K562 (cell line): ENCODE measurements around the gene SLC25A42. TPM values are rescaled to one million over a fixed set of nuclear protein-coding genes. Genes with fewer than 3 reads are reported as not detected.

Experiments
- ATAC-seq: fragments of 200-7000 bp; cut with Tn5 transposase; 3 replicates; pipeline ENCODE4 v1.9.1; 2020; ENCODE audit warnings: moderate library complexity
- BruUV-seq: library from RNA; stranded (reverse); fragments of 400-500 nt; replicated peaks from 2 replicates; lab custom pipeline; 2021; lab: Mats Ljungman, UMichigan
- CTCF ChIA-PET: fragments of 300-600 bp; formaldehyde crosslinking; extraction: SDS; loops from one replicate; lab custom pipeline; 2021; ENCODE audit warnings: low intra/inter-chr PET ratio; lab: Yijun Ruan, JAX
- POLR2A ChIA-PET: fragments of 300-600, 350-650 bp; sonication (Branson Sonifier 250); formaldehyde crosslinking; extraction: SDS; loops from one replicate; lab custom pipeline; 2021; ENCODE audit warnings: antibody characterized with exemption, inconsistent platforms; lab: Yijun Ruan, JAX
- DNase-seq, 4 experiments: peaks; one replicate each; pipeline versions ENCODE4 v3.0.0 to v3.0.0-alpha.2; 2011 to 2018; ENCODE audit warnings: low spot score in 3 of 4, mixed read lengths in 3 of 4; ENCODE audit errors: extremely low read depth in 1 of 4
- FAIRE-seq: peaks from 2 replicates; lab custom pipeline; 2011; peaks lifted over from hg19 to GRCh38; lab: Jason Lieb, UNC
- H2AFZ ChIP-seq: 2 replicates; pipeline ENCODE4 v1.6.0; 2011; ENCODE audit warnings: low read depth, low read length, control low read depth, inconsistent platforms
- H3K27ac ChIP-seq: fragments of 200-600 bp; 3 replicates; pipeline ENCODE4 v1.8.0; 2011; ENCODE audit warnings: low read depth, mild to moderate bottlenecking, control low read depth, inconsistent platforms, low read length, moderate library complexity, mixed read lengths; ENCODE audit errors: extremely low read depth
- H3K27me3 ChIP-seq, 2 experiments: fragments of 300-600 bp in 1 of 2; 2 replicates in 1 of 2; 3 replicates in 1 of 2; pipeline versions ENCODE4 v1.6.0 to v1.8.0; 2011; ENCODE audit warnings: inconsistent platforms in 2 of 2, low read length in 2 of 2, mild to moderate bottlenecking in 1 of 2, mixed read lengths in 1 of 2, moderate library complexity in 1 of 2; ENCODE audit not compliant: control insufficient read depth in 2 of 2, insufficient read depth in 2 of 2
- H3K36me3 ChIP-seq: fragments of 300-600 bp; 3 replicates; pipeline ENCODE4 v1.8.0; 2011; ENCODE audit warnings: mild to moderate bottlenecking, low read length, inconsistent platforms; ENCODE audit not compliant: control insufficient read depth, insufficient read depth
- H3K4me1 ChIP-seq, 2 experiments: fragments of 200-600 bp in 1 of 2; replicated peaks in 1 of 2; 2 replicates in 1 of 2; 3 replicates in 1 of 2; pipeline versions ENCODE4 v1.5.1 to v1.8.0; 2011; ENCODE audit warnings: inconsistent platforms in 2 of 2, low read length in 2 of 2, mild to moderate bottlenecking in 1 of 2, mixed read lengths in 1 of 2, moderate library complexity in 1 of 2; ENCODE audit not compliant: control insufficient read depth in 2 of 2, insufficient read depth in 2 of 2
- H3K4me2 ChIP-seq: 2 replicates; pipeline ENCODE4 v1.6.1; 2011; ENCODE audit warnings: low read length, control low read depth, inconsistent platforms, mixed read lengths; ENCODE audit not compliant: insufficient read depth
- H3K4me3 ChIP-seq: fragments of 200-600 bp; sonication (generic), shearing (Covaris generic); 2 replicates; pipeline ENCODE4 v1.5.1; 2016; ENCODE audit warnings: control low read depth, inconsistent platforms
- H3K79me2 ChIP-seq: fragments of 200-600 bp; 3 replicates; pipeline ENCODE4 v1.8.0; 2011; ENCODE audit warnings: low read length, inconsistent platforms; ENCODE audit not compliant: control insufficient read depth, insufficient read depth
- H3K9ac ChIP-seq, 2 experiments: 2 replicates each; pipeline versions ENCODE4 v1.6.0 to v1.6.1; 2011; ENCODE audit warnings: low read depth in 2 of 2, low read length in 2 of 2, control low read depth in 1 of 2, inconsistent platforms in 1 of 2, mild to moderate bottlenecking in 1 of 2, mixed read lengths in 1 of 2; ENCODE audit not compliant: insufficient read depth in 1 of 2
- H3K9me1 ChIP-seq: one replicate; pipeline ENCODE4 v1.6.0; 2011; ENCODE audit warnings: inconsistent platforms, mild to moderate bottlenecking, low read length, moderate library complexity; ENCODE audit not compliant: control insufficient read depth, insufficient read depth
- H3K9me3 ChIP-seq: replicated peaks from 2 replicates; pipeline ENCODE4 v1.5.1; 2011; ENCODE audit warnings: low read depth, low read length, inconsistent platforms; ENCODE audit not compliant: control insufficient read depth, insufficient read depth
- H4K20me1 ChIP-seq: replicated peaks from 2 replicates; pipeline ENCODE4 v1.6.1; 2011; ENCODE audit warnings: low read length, inconsistent platforms, mixed read lengths; ENCODE audit not compliant: control insufficient read depth, insufficient read depth
- ARID2 ChIP-seq: fragments of 450-650 bp; IDR thresholded peaks from 2 replicates; pipeline ENCODE4 v1.6.1; 2017; ENCODE audit warnings: antibody characterized with exemption, mild to moderate bottlenecking
- CCNT2 ChIP-seq: IDR thresholded peaks from 2 replicates; pipeline ENCODE4 v1.6.1; 2011; ENCODE audit warnings: borderline replicate concordance, low read depth, mild to moderate bottlenecking, moderate library complexity, mixed read lengths, low read length; ENCODE audit not compliant: insufficient read length; ENCODE audit errors: extremely low read depth
- ILK ChIP-seq: fragments of 450-650 bp; IDR thresholded peaks from 2 replicates; pipeline ENCODE4 v1.6.1; 2016; ENCODE audit warnings: missing genetic modification characterization, low read depth, mild to moderate bottlenecking, missing compliant biosample characterization, moderate library complexity, borderline replicate concordance
- JUND ChIP-seq, 2 experiments: IDR thresholded peaks; 2 replicates in 1 of 2; 3 replicates in 1 of 2; pipeline ENCODE4 v1.6.1; 2011; ENCODE audit warnings: borderline replicate concordance in 2 of 2, low read depth in 2 of 2, low read length in 2 of 2, improper control_type of control experiment in 1 of 2, missing biosample characterization in 1 of 2, missing genetic modification characterization in 1 of 2, missing genetic modification reagents in 1 of 2
- MCM7 ChIP-seq, 2 experiments: fragments of 450-650 bp; IDR thresholded peaks; 2 replicates each; pipeline ENCODE4 v1.6.1; 2016 to 2018
- NR2C2 ChIP-seq, 2 experiments: fragments of 200-800 bp in 1 of 2; sonication (Bioruptor generic) in 1 of 2; sonication (generic) in 1 of 2; formaldehyde crosslinking in 1 of 2; IDR thresholded peaks; 2 replicates each; pipeline versions ENCODE4 v1.6.1 to v1.8.0; 2016 to 2022; ENCODE audit warnings: mild to moderate bottlenecking in 1 of 2, missing compliant biosample characterization in 1 of 2, missing genetic modification characterization in 1 of 2, missing genetic modification reagents in 1 of 2
- POLR2A ChIP-seq: fragments of 450-650 bp; conservative IDR thresholded peaks from 2 replicates; pipeline ENCODE4 v1.6.1; 2016
- POLR3A ChIP-seq: IDR thresholded peaks from 2 replicates; pipeline ENCODE4 v1.6.1; 2011; ENCODE audit warnings: borderline replicate concordance, mild to moderate bottlenecking, moderate library complexity; ENCODE audit not compliant: insufficient read length, insufficient read depth; ENCODE audit errors: extremely low read depth
- ZNF398 ChIP-seq: fragments of 250-450 bp; sonication (Bioruptor Pico); IDR thresholded peaks from 2 replicates; pipeline ENCODE4 v1.8.0; 2021; ENCODE audit warnings: moderate library complexity, mild to moderate bottlenecking, inconsistent platforms
- ZNF830 ChIP-seq: fragments of 250-450 bp; sonication (Bioruptor Pico); IDR thresholded peaks from 2 replicates; pipeline ENCODE4 v1.5.0; 2021; ENCODE audit warnings: mild to moderate bottlenecking
- WGBS: fragments of 100-300 bp; shearing (Covaris generic); methylation state at CpG from one replicate; pipeline ENCODE4 v1.1.6; 2016; ENCODE audit warnings: low coverage, mixed read lengths; ENCODE audit not compliant: insufficient coverage; ENCODE audit errors: missing lambda C conversion rate; 5-methylcytosine and 5-hydroxymethylcytosine counted together
- in situ Hi-C: fragments of 300-500 bp; cut with MboI; formaldehyde crosslinking; loops from 4 replicates; pipeline ENCODE4 v1.15.0; 2018; ENCODE audit warnings: inconsistent platforms, mixed read lengths
- intact Hi-C: fragments of 100-400 bp; cut with micrococcal nuclease; formaldehyde crosslinking; loops from 2 replicates; pipeline ENCODE4 v1.14.2; 2022
- polyA plus RNA-seq, 8 experiments: library from polyadenylated mRNA; depleted of rRNA in 4 of 8; stranded (reverse) in 5 of 8; unstranded in 3 of 8; fragments of >200 nt; fragmentation: Nextera tagmentation in 2 of 8; fragmentation: Illumina TruSeq in 1 of 8; extraction: Ambion mirVana in 2 of 8; extraction: Trizol in 1 of 8; gene quantifications; 2 replicates each; pipeline versions ENCODE4 v1.2.1 to v1.2.3, GENCODE V29; 2011 to 2014; ENCODE audit warnings: inconsistent platforms in 1 of 8, missing spikeins in 1 of 8
- total RNA-seq, 7 experiments: library from RNA; depleted of rRNA in 6 of 7; stranded (reverse); fragments of >200 nt in 6 of 7; fragmentation: Illumina TruSeq in 2 of 7; extraction: Trizol in 2 of 7; gene quantifications; 2 replicates each; pipeline versions ENCODE4 v1.2.1 to v1.2.3, GENCODE V29; 2011 to 2021; ENCODE audit warnings: low replicate concordance in 1 of 7

Gene SLC25A42
- total and polyA plus RNA-seq, 9 of the 15 experiments (the other 6 are each of a cell fraction or from before 2014, with no cell fraction given): 0.59 to 32.2 (median 14.1) TPM

DNA sequence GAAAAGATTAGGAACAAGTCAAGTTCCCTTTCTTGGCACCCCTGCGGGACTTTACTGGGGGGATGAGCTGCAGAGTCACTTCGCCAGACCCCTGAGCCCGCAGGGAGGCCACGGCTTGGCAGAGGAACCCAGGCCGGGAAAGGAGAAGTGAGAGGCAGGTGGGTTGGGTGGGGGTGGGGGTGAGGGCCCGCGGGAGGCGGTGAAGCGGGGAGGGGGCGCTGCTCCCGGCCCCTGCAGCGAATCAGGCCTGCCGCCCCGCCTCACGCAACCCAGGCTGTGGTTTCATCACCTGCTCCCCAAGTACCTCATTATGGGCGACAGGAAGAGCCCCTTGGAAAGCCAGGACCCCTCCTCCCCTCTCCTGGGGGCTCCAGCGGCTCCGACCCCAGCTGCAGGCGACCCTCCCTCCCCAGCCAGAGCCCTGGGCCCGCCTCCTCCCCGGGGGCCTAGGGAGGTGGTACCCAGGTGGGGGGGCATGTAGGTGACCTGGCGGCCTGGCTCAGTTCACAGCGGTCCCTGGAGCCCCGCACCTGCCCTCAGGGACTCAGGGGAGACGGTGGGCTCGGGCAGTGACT is 96.8 kb downstream of the SLC25A42 start:
- 70% methylated on average over 17 of the region's 26 CpGs for WGBS
- H3K27ac ChIP-seq: no peak overlapping the region
- no peaks in the 10 kb centered on the region for H3K9me1 ChIP-seq
- DNase-seq: no peak
- no peak for FAIRE-seq
- H3K4me3 ChIP-seq: no peak overlapping the region
- H3K36me3 ChIP-seq: no peaks in the 10 kb centered on the region
- intact Hi-C loops (no loop called here), in situ Hi-C loops (no loop called here)
- H3K79me2 ChIP-seq: no peaks in the 10 kb centered on the region
- H4K20me1 ChIP-seq: no peaks in the 10 kb centered on the region
- TF ChIP-seq ZNF398 (CRISPR knock-in tag) (no peak), CCNT2 (no peak)
- TF ChIP-seq, all 486 proteins: peak for 0
- Histone ChIP-seq H3K27me3 (no peaks in the 10 kb centered on the region), H3K4me1 (peaks cover 0 to 5% of the 10 kb centered on the region in 2 experiments; a peak in 1 of 5 replicates), H3K9me3 (no peaks in the 10 kb centered on the region), H3K4me2 (no peak overlapping the region), H2AFZ (no peak overlapping the region), H3K9ac (no peak overlapping the region)
- ATAC-seq: no peak
- ChIA-PET CTCF (no interaction called here), POLR2A (interaction anchor here (0.6 to 1.4 kb wide), 2 partner anchors 8 to 9 kb away, joined by 3 to 5 read pairs; partner anchors contain the start of gene MEF2B)
- no TSS peak for BruUV-seq

DNA sequence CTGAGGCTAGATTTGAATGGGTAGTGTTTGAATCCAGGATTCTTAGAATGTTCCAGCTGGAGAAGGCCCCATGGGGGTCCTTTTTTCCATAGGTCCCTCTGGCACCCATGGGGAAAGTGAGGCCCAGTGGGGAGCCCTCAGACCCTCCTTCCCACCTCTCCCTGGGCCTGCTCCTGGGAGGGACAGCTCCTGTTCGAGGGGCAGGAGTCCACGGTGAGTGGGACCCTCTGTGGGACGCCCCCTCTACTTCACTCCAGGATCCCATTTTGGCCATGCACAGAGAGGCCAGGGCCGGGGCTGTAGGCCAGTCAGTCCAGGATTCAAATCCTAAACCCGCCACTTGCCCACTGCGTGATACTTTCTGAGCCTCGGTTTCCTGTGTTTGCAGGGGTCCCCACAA is 98.7 kb downstream of the SLC25A42 start:
- Histone ChIP-seq H3K4me2 (no peak overlapping the region), H3K9ac (no peak overlapping the region), H3K4me3 (no peak overlapping the region), H3K79me2 (no peaks in the 10 kb centered on the region), H3K9me3 (no peaks in the 10 kb centered on the region), H3K9me1 (no peaks in the 10 kb centered on the region), H3K36me3 (no peaks in the 10 kb centered on the region), H3K27me3 (no peaks in the 10 kb centered on the region), H4K20me1 (no peaks in the 10 kb centered on the region), H3K4me1 (peaks cover 0 to 5% of the 10 kb centered on the region in 2 experiments; a peak in 1 of 5 replicates), H2AFZ (no peak overlapping the region), H3K27ac (no peak overlapping the region)
- CTCF ChIA-PET: no interaction called here
- 47% methylated on average over 7 of the region's 7 CpGs for WGBS
- no peak for FAIRE-seq
- in situ Hi-C loops: no loop called here
- POLR2A ChIA-PET: no interaction called here
- intact Hi-C loops: no loop called here
- no TSS peak for BruUV-seq
- no peak for DNase-seq
- no peak for ATAC-seq
- TF ChIP-seq POLR2A (no peak), JUND (IDR thresholded peaks at IDR 0.05; ENCODE audit: borderline replicate concordance, low read depth, low read length) (no peak), JUND (tag; IDR thresholded peaks at IDR 0.05; ENCODE audit: borderline replicate concordance, low read depth, low read length) (no peak), POLR3A (no peak), ILK (no peak), ZNF830 (no peak), ARID2 (no peak), NR2C2 (CRISPR knock-in tag; IDR thresholded peaks at IDR 0.05) (no peak), NR2C2 (tag; IDR thresholded peaks at IDR 0.05) (no peak), MCM7 (IDR thresholded peaks at IDR 0.05) (no peak)
